ENCODE measurements around the gene PROX1.

GRCh38 chr1:214004014-214004413 lies 16.2 kb downstream of the PROX1 start:
- no peak for TF ChIP-seq CTCF (conservative IDR thresholded peaks at IDR 0.05 in 1 of 2, IDR thresholded peaks at IDR 0.05 in 1 of 2; ENCODE audit: low read depth in 1 of 2, low read length in 2 of 2)
- TF ChIP-seq EZH2 (IDR thresholded peaks at IDR 0.05; ENCODE audit: low read length, missing control alignments) = no peak
